Small intestine (tissue), 7 donors: ENCODE measurements around the gene UBASH3A. TPM values are rescaled to one million over a fixed set of nuclear protein-coding genes. Genes with fewer than 3 reads are reported as not detected.

Experiments used
- DNase-seq, 2 donors: peaks; one replicate each; pipeline versions ENCODE4 v3.0.0 to v3.0.0-alpha.2; 2013
- FAIRE-seq: peaks from 2 replicates; lab custom pipeline; 2012; peaks lifted over from hg19 to GRCh38; lab: Jason Lieb, UNC
- H3K27ac ChIP-seq, 3 donors: one replicate each; pipeline ENCODE4 v1.5.1; 2013; ENCODE audit warnings: low read length in 2 of 3, mild to moderate bottlenecking in 2 of 3, control low read depth in 1 of 3, inconsistent platforms in 1 of 3, low read depth in 1 of 3, moderate library complexity in 1 of 3
- H3K27me3 ChIP-seq, 3 donors: one replicate each; pipeline ENCODE4 v1.6.1; 2013; ENCODE audit warnings: low read length in 3 of 3, inconsistent platforms in 1 of 3; ENCODE audit not compliant: control insufficient read depth in 3 of 3, insufficient read depth in 3 of 3
- H3K36me3 ChIP-seq, 3 donors: one replicate each; pipeline ENCODE4 v1.6.1; 2013; ENCODE audit warnings: low read length in 3 of 3, inconsistent platforms in 1 of 3, low read depth in 1 of 3, mild to moderate bottlenecking in 1 of 3, moderate library complexity in 1 of 3; ENCODE audit not compliant: control insufficient read depth in 3 of 3, insufficient read depth in 2 of 3
- H3K4me1 ChIP-seq, 3 donors: one replicate each; pipeline ENCODE4 v1.6.1; 2013; ENCODE audit warnings: low read length in 2 of 3, inconsistent platforms in 1 of 3, low read depth in 1 of 3, mild to moderate bottlenecking in 1 of 3, moderate library complexity in 1 of 3; ENCODE audit not compliant: control insufficient read depth in 3 of 3, insufficient read depth in 2 of 3
- H3K4me3 ChIP-seq, 3 donors: one replicate each; pipeline ENCODE4 v1.5.1; 2013; ENCODE audit warnings: low read length in 3 of 3, control low read depth in 1 of 3, inconsistent platforms in 1 of 3, low read depth in 1 of 3, mild to moderate bottlenecking in 1 of 3, moderate library complexity in 1 of 3
- H3K9me3 ChIP-seq, 2 donors: one replicate each; pipeline ENCODE4 v1.6.1; 2013; ENCODE audit warnings: low read depth in 1 of 2, low read length in 1 of 2; ENCODE audit not compliant: control insufficient read depth in 2 of 2, insufficient read depth in 1 of 2
- whole genome bisulfite sequencing, 3 donors: extraction: QIAGEN DNeasy Blood & Tissue Kit; methylation state at CpG; one replicate each; pipeline ENCODE4 v1.1.7; 2013; 5-methylcytosine and 5-hydroxymethylcytosine counted together
- polyA plus RNA-seq, 4 donors: library from polyadenylated mRNA; stranded (reverse) in 3 of 4; unstranded in 1 of 4; fragments of 200-250 nt in 3 of 4; fragments of 120-200 nt in 1 of 4; gene quantifications; one replicate each; pipeline versions ENCODE4 v1.2.1 to v1.2.3, GENCODE V29; 2013
- donor health status: healthy with polysubstance abuse.
- donor health status: control.
- donor health status: control.
- donor health status: Bipolar disorder and iron deficiency.
- donor health status: healthy.

The UBASH3A gene
- polyA plus RNA-seq, 4 donors: 0.42 to 2.4 (median 0.76) TPM

DNA sequence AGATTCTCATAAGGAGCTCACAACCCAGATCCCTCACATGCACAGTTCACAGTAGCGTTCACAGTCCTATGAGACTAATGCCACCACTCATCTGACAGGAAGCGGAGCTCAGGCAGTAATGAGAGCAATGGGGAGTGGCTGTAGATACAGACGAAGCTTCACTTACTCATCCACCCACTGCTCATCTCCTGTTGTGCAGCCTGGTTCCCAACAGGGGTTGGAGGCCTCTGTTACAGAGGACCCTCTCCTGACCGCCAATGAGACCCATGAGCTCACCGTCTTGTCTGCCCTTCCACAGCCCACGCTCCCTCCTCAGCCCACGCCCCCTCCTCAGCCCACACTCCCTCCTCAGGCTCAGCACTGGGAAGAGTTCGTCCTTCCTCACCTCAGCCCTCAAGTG lies 52.8 kb downstream of the UBASH3A start:
- Histone ChIP-seq H3K27ac (peak overlapping the region; percentile 24 to 43 (median 42)), H3K9me3 (no peaks in the 10 kb centered on the region), H3K4me1 (peaks cover 4 to 58% (median 14%) of the 10 kb centered on the region in 3 donors), H3K36me3 (no peaks in the 10 kb centered on the region), H3K4me3 (no peak overlapping the region), H3K27me3 (no peaks in the 10 kb centered on the region)
- 60 to 61% (median 60%) methylated on average over 8 of the region's 8 CpGs for WGBS, 3 donors
- FAIRE-seq: no peak
- DNase-seq: peak; percentile 50 to 84

DNA sequence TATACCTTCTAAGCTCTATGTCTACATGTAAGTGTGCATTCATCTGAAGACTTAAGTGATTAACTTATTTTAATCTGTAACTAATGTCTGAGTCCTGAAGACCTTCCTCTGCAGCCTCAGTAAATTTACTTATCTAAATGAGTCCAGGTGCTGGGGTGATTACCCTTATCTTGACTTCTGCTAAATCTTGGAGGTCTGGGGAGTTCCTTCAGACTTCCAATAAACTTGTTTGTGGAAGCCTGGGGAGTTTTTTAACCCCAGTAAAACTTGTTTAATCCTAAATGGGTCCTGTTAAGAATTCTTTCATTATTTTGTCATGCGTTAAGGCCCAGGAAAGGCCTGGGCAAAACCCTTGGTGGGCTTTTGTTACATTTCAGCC lies 55.4 kb downstream of the UBASH3A start:
- no peak for FAIRE-seq
- H3K27me3 ChIP-seq: no peaks in the 10 kb centered on the region
- peak overlapping the region; percentile 87 to 95 (median 94) for H3K27ac ChIP-seq

DNA sequence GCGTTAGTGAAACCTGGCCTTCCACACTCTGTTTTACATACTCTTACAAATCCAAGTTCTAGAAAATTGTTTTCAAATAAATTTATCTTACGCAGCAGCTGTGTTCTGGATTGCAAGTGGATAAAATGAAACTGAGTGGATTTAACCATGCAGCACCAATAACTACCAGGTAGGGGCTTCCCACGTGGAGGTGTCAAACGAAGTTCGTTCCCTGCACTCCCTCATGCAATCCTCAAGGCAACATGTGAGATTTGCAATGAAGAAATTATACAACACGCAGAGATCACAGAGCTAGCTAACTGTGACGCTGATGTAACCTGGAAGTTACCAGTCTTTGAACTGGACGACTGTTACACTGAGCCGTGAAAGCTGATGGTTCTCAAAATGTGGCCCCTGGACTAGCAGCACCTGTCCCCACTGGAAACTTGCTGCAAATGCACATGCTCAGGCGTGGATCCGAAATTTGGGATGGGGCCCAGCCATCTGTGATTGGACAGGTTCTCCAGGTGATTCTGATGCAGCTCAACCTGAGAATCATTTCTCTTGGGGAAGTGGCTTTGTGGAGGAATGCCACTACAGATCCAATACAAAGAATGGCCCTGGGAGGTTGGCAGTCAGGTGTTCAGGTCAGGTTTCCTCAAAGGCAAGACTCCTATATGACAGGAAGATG lies 56.0 kb downstream of the UBASH3A start:
- peaks cover 4 to 65% (median 22%) of the 10 kb centered on the region in 3 donors for H3K4me1 ChIP-seq
- FAIRE-seq: no peak

More for the DNA sequence above, 55.4 kb downstream of the UBASH3A start:
- no peaks in the 10 kb centered on the region for H3K36me3 ChIP-seq
- H3K9me3 ChIP-seq: no peaks in the 10 kb centered on the region
- 21 to 69% (median 46%) methylated on average over 1 of the region's 1 CpG for WGBS, 3 donors
- H3K4me1 ChIP-seq: peaks cover 4 to 65% (median 18%) of the 10 kb centered on the region in 3 donors
- DNase-seq: peak; percentile 74 to 77
- no peak overlapping the region for H3K4me3 ChIP-seq

GRCh38 chr21:42460391-42461184 lies 56.9 kb downstream of the UBASH3A start:
- WGBS, 3 donors: 32 to 44% (median 32%) methylated on average over 14 of the region's 14 CpGs
- H3K9me3 ChIP-seq: no peaks in the 10 kb centered on the region
- H3K36me3 ChIP-seq: no peaks in the 10 kb centered on the region
- H3K4me1 ChIP-seq: peaks cover 11 to 65% (median 26%) of the 10 kb centered on the region in 3 donors
- no peaks in the 10 kb centered on the region for H3K27me3 ChIP-seq
- H3K4me3 ChIP-seq: no peak overlapping the region
- H3K27ac ChIP-seq: peak overlapping the region; percentile 87 to 95 (median 94)
- DNase-seq (peak; percentile 51 to 77), FAIRE-seq (no peak)

More for the DNA sequence above, 56.0 kb downstream of the UBASH3A start:
- H3K36me3 ChIP-seq: no peaks in the 10 kb centered on the region
- WGBS, 3 donors: 22 to 64% (median 44%) methylated on average over 11 of the region's 11 CpGs
- no peaks in the 10 kb centered on the region for H3K27me3 ChIP-seq
- H3K27ac ChIP-seq: peak overlapping the region; percentile 87 to 95 (median 94)
- H3K9me3 ChIP-seq: no peaks in the 10 kb centered on the region
- DNase-seq: peak; percentile 61 to 63
- no peak overlapping the region for H3K4me3 ChIP-seq

DNA sequence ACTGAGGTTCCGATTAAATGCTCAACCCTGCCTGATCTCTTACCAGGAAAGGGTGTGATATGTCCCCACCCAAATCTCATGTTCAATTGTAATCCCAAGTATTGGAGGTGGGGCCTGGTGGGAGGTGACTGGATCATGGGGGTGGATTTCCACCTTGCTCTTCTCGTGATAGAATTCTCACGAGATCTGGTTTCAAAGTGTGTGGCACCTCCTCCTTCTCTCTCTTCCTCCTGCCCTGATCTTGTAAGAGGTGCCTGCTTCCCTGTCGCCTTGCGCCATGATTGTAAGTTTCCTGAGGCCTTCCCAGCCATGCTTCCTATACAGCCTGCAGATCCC lies 57.5 kb downstream of the UBASH3A start:
- no peak for FAIRE-seq
- no peaks in the 10 kb centered on the region for H3K36me3 ChIP-seq
- peaks cover 15 to 65% (median 25%) of the 10 kb centered on the region in 3 donors for H3K4me1 ChIP-seq
- WGBS, 3 donors: 39 to 64% (median 53%) methylated on average over 5 of the region's 5 CpGs
- DNase-seq: peak in 1 of 2 donors; percentile 70
- no peak overlapping the region for H3K4me3 ChIP-seq
- peak overlapping the region; percentile 87 to 95 (median 94) for H3K27ac ChIP-seq
- H3K27me3 ChIP-seq: no peaks in the 10 kb centered on the region
- no peaks in the 10 kb centered on the region for H3K9me3 ChIP-seq

- H3K4me3 ChIP-seq: no peak overlapping the region
- FAIRE-seq: no peak
These were observed 58.5 kb downstream of the UBASH3A start for GRCh38 chr21:42461881-42462877.

GRCh38 chr21:42463861-42464515 lies 60.3 kb downstream of the UBASH3A start:
- 51 to 62% (median 54%) methylated on average over 17 of the region's 17 CpGs for WGBS, 3 donors

More at GRCh38 chr21:42461881-42462877, 58.5 kb downstream of the UBASH3A start:
- peak; percentile 89 to 96 for DNase-seq
- 17 to 55% (median 47%) methylated on average over 10 of the region's 10 CpGs for WGBS, 3 donors
- Histone ChIP-seq H3K36me3 (no peaks in the 10 kb centered on the region), H3K9me3 (no peaks in the 10 kb centered on the region), H3K27ac (peak overlapping the region; percentile 87 to 95 (median 94)), H3K4me1 (peaks cover 21 to 74% (median 25%) of the 10 kb centered on the region in 3 donors), H3K27me3 (no peaks in the 10 kb centered on the region)

More at GRCh38 chr21:42463861-42464515, 60.3 kb downstream of the UBASH3A start:
- Histone ChIP-seq H3K36me3 (no peaks in the 10 kb centered on the region), H3K9me3 (no peaks in the 10 kb centered on the region), H3K27me3 (no peaks in the 10 kb centered on the region), H3K4me1 (peaks cover 26 to 92% (median 30%) of the 10 kb centered on the region in 3 donors), H3K4me3 (no peak overlapping the region), H3K27ac (peak overlapping the region; percentile 78 to 91 (median 89))
- peak; percentile 52 to 74 for DNase-seq
- FAIRE-seq: no peak
